NCI-H2081 treated with DMSO at 0.1 percent for 48 hours (cell line): ENCODE data around the gene TLN1.

ENCODE experiments used
- DNase-seq: peaks from one replicate; lab custom pipeline; 2025; lab: John Stamatoyannopoulos, UW

TLN1 gene

GRCh38 chr9:35750256-35750531, 18.2 kb upstream of the TLN1 start:
- no peak for DNase-seq

- DNase-seq = no peak
Measured at GRCh38 chr9:35749515-35750255, 17.7 kb upstream of the TLN1 start.

- no peak for DNase-seq
Measured at GRCh38 chr9:35748858-35749514, 17.0 kb upstream of the TLN1 start, which contains the start of the genes GBA2 and RGP1. TSS of gene GBA2 (minus strand) at chr9:35749228. CDS start at chr9:35748704, 524 bp downstream. TSS of gene RGP1 (plus strand) at chr9:35749287. CDS start at chr9:35749756, 469 bp downstream.

- DNase-seq = no peak
Measured at GRCh38 chr9:35748242-35748857, 16.4 kb upstream of the TLN1 start.

- no peak for DNase-seq
Measured at GRCh38 chr9:35746583-35746982, 14.6 kb upstream of the TLN1 start.

- DNase-seq = no peak
Measured at GRCh38 chr9:35745569-35745968, 13.6 kb upstream of the TLN1 start.

GRCh38 chr9:35743880-35744518, 12.0 kb upstream of the TLN1 start:
- DNase-seq = no peak

GRCh38 chr9:35743452-35743851, 11.5 kb upstream of the TLN1 start:
- no peak for DNase-seq

GRCh38 chr9:35741740-35742139, 9.7 kb upstream of the TLN1 start:
- no peak for DNase-seq

- no peak for DNase-seq
Measured at GRCh38 chr9:35740243-35740642, 8.2 kb upstream of the TLN1 start.

GRCh38 chr9:35738924-35739323, 6.9 kb upstream of the TLN1 start:
- no peak for DNase-seq

- no peak for DNase-seq
Measured at GRCh38 chr9:35738186-35738585, 6.2 kb upstream of the TLN1 start.

GRCh38 chr9:35737143-35737542, 5.1 kb upstream of the TLN1 start:
- DNase-seq = no peak

GRCh38 chr9:35736201-35736633, 4.2 kb upstream of the TLN1 start:
- DNase-seq = no peak

GRCh38 chr9:35734096-35734495, 2.1 kb upstream of the TLN1 start:
- DNase-seq = no peak

GRCh38 chr9:35732800-35733541, 976 bp upstream of the TLN1 start:
- DNase-seq = no peak

- DNase-seq = no peak
Measured at GRCh38 chr9:35731415-35732184, 395 bp downstream of the TLN1 start.

GRCh38 chr9:35730486-35730854, 1.5 kb downstream of the TLN1 start:
- no peak for DNase-seq

- DNase-seq = no peak
Measured at GRCh38 chr9:35729700-35730485, 2.1 kb downstream of the TLN1 start.

- DNase-seq = no peak
Measured at GRCh38 chr9:35729101-35729500, 2.9 kb downstream of the TLN1 start.
